HCT116 (cell line): ENCODE measurements around the gene FSIP2. TPM values are rescaled to one million over a fixed set of nuclear protein-coding genes. Genes with fewer than 3 reads are reported as not detected.

Experiments used
- ATAC-seq: fragments of 200-7000 bp; cut with Tn5 transposase; 2 replicates; pipeline ENCODE4 v1.9.1; 2020; ENCODE audit warnings: mild to moderate bottlenecking, moderate library complexity
- BruUV-seq: library from RNA; stranded (reverse); fragments of 400-500 nt; replicated peaks from 2 replicates; lab custom pipeline; 2021; lab: Mats Ljungman, UMichigan
- CTCF ChIA-PET: fragments of 300-600 bp; sonication (Branson Sonifier 250); formaldehyde crosslinking; loops from one replicate; lab custom pipeline; 2021; ENCODE audit warnings: antibody characterized with exemption; lab: Charles Lee
- POLR2A ChIA-PET: fragments of 300-600, 350-600 bp; sonication (Branson Sonifier 250); formaldehyde crosslinking; loops from one replicate; lab custom pipeline; 2021; ENCODE audit warnings: antibody characterized with exemption; lab: Charles Lee
- RAD21 ChIA-PET, 2 experiments: fragments of 300-600 bp; sonication (Branson Sonifier 250); formaldehyde crosslinking; loops; one replicate each; lab custom pipeline; 2023; ENCODE audit warnings: low total read pairs in 2 of 2; ENCODE audit not compliant: uncharacterized antibody in 2 of 2, unreplicated experiment in 2 of 2, low non-redundant PET in 1 of 2; lab: Charles Lee
- DNase-seq: peaks from one replicate; pipeline ENCODE4 v3.0.0-alpha.2; 2010; ENCODE audit warnings: low read depth, low spot score
- H2AFZ ChIP-seq: fragments of 200-600 bp; shearing (Covaris generic), sonication (generic); 2 replicates; pipeline ENCODE4 v1.6.1; 2017; ENCODE audit warnings: low read depth, mixed run types, mixed read lengths, antibody characterized with exemption, low read length; ENCODE audit not compliant: poor library complexity, severe bottlenecking
- H3K27ac ChIP-seq: 2 replicates; pipeline ENCODE4 v1.5.1; 2012; ENCODE audit warnings: low read depth, low read length
- H3K27me3 ChIP-seq: fragments of 200-600 bp; sonication (generic); 2 replicates; pipeline ENCODE4 v1.6.1; 2016; ENCODE audit warnings: mixed run types, low read length, mixed read lengths; ENCODE audit not compliant: insufficient read depth
- H3K36me3 ChIP-seq, 2 experiments: fragments of 200-500 bp in 1 of 2; fragments of 200-600 bp in 1 of 2; sonication (Bioruptor generic) in 1 of 2; sonication (generic) in 1 of 2; 2 replicates each; pipeline versions ENCODE4 v1.5.1 to v1.6.1; 2014 to 2016; ENCODE audit warnings: low read length in 2 of 2, inconsistent platforms in 1 of 2, mixed read lengths in 1 of 2, mixed run types in 1 of 2; ENCODE audit not compliant: insufficient read depth in 2 of 2, control insufficient read depth in 1 of 2
- H3K4me1 ChIP-seq, 2 experiments: fragments of 200-600 bp in 1 of 2; sonication (generic) in 1 of 2; 2 replicates each; pipeline versions ENCODE4 v1.5.1 to v1.6.1; 2012 to 2017; ENCODE audit warnings: low read length in 2 of 2, inconsistent platforms in 1 of 2, mild to moderate bottlenecking in 1 of 2, mixed read lengths in 1 of 2, mixed run types in 1 of 2, moderate library complexity in 1 of 2; ENCODE audit not compliant: insufficient read depth in 2 of 2, control insufficient read depth in 1 of 2
- H3K4me2 ChIP-seq: fragments of 200-600 bp; sonication (generic); 2 replicates; pipeline ENCODE4 v1.6.1; 2017; ENCODE audit warnings: mixed run types, low read length, mixed read lengths
- H3K4me3 ChIP-seq, 2 experiments: fragments of 200-600 bp in 1 of 2; sonication (generic) in 1 of 2; replicated peaks in 1 of 2; 2 replicates each; pipeline ENCODE4 v1.5.1; 2011 to 2016; ENCODE audit warnings: low read length in 2 of 2, control low read depth in 1 of 2, low read depth in 1 of 2, mild to moderate bottlenecking in 1 of 2, mixed read lengths in 1 of 2, mixed run types in 1 of 2
- H3K79me2 ChIP-seq: fragments of 200-600 bp; sonication (generic); 2 replicates; pipeline ENCODE4 v1.6.1; 2017; ENCODE audit warnings: mild to moderate bottlenecking, mixed run types, low read length, moderate library complexity, mixed read lengths; ENCODE audit not compliant: insufficient read depth
- H3K9ac ChIP-seq: fragments of 200-600 bp; sonication (generic); 2 replicates; pipeline ENCODE4 v1.6.1; 2016; ENCODE audit warnings: low read length, mixed read lengths
- H3K9me2 ChIP-seq: fragments of 200-600 bp; sonication (generic), shearing (Covaris generic); 2 replicates; pipeline ENCODE4 v1.6.1; 2017; ENCODE audit warnings: mixed run types, mild to moderate bottlenecking, moderate library complexity; ENCODE audit not compliant: insufficient read depth
- H3K9me3 ChIP-seq, 2 experiments: fragments of 200-500 bp in 1 of 2; fragments of 200-600 bp in 1 of 2; sonication (Bioruptor generic) in 1 of 2; sonication (generic) in 1 of 2; 2 replicates each; pipeline ENCODE4 v1.6.1; 2014 to 2017; ENCODE audit warnings: low read length in 2 of 2, mixed read lengths in 2 of 2, inconsistent platforms in 1 of 2, low read depth in 1 of 2, mild to moderate bottlenecking in 1 of 2, mixed run types in 1 of 2, moderate library complexity in 1 of 2; ENCODE audit not compliant: control insufficient read depth in 1 of 2, insufficient read depth in 1 of 2
- H4K20me1 ChIP-seq: fragments of 200-600 bp; sonication (generic), shearing (Covaris generic); 2 replicates; pipeline ENCODE4 v1.6.1; 2017; ENCODE audit warnings: mixed run types, mild to moderate bottlenecking, moderate library complexity; ENCODE audit not compliant: insufficient read depth
- CBX3 ChIP-seq: IDR thresholded peaks from 2 replicates; pipeline ENCODE4 v1.6.1; 2012; ENCODE audit warnings: low read depth
- CEBPB ChIP-seq: IDR thresholded peaks from 2 replicates; pipeline ENCODE4 v1.6.1; 2012; ENCODE audit warnings: low read depth
- EGR1 ChIP-seq: IDR thresholded peaks from 2 replicates; pipeline ENCODE4 v1.6.1; 2012; ENCODE audit warnings: low read depth
- ELF1 ChIP-seq: IDR thresholded peaks from 2 replicates; pipeline ENCODE4 v1.6.1; 2012; ENCODE audit warnings: low read depth, borderline replicate concordance
- EZH2 ChIP-seq: fragments of 200-600 bp; sonication (generic); IDR thresholded peaks from 2 replicates; pipeline ENCODE4 v1.6.1; 2017; ENCODE audit warnings: antibody characterized with exemption, mixed run types
- EZH2phosphoT487 ChIP-seq: fragments of 200-600 bp; IDR thresholded peaks from 2 replicates; pipeline ENCODE4 v1.6.1; 2018; ENCODE audit warnings: antibody characterized with exemption, borderline replicate concordance
- FOSL1 ChIP-seq: IDR thresholded peaks from 2 replicates; pipeline ENCODE4 v1.6.1; 2012; ENCODE audit warnings: low read depth
- JUND ChIP-seq: IDR thresholded peaks from 2 replicates; pipeline ENCODE4 v1.6.1; 2012
- RAD21 ChIP-seq: IDR thresholded peaks from 2 replicates; pipeline ENCODE4 v1.6.1; 2012; ENCODE audit warnings: low read depth, mild to moderate bottlenecking
- SP1 ChIP-seq: IDR thresholded peaks from 2 replicates; pipeline ENCODE4 v1.6.1; 2012; ENCODE audit warnings: low read depth
- SRF ChIP-seq: IDR thresholded peaks from 2 replicates; pipeline ENCODE4 v1.6.1; 2012; ENCODE audit warnings: low read depth
- TCF7L2 ChIP-seq: IDR thresholded peaks from 2 replicates; pipeline ENCODE4 v1.7.0; 2011; ENCODE audit warnings: borderline replicate concordance, inconsistent platforms; ENCODE audit not compliant: insufficient read depth, insufficient read length; ENCODE audit errors: extremely low read depth
- YY1 ChIP-seq: IDR thresholded peaks from 2 replicates; pipeline ENCODE4 v1.6.1; 2011; ENCODE audit warnings: low read length, low read depth, moderate library complexity, mild to moderate bottlenecking; ENCODE audit not compliant: insufficient replicate concordance; ENCODE audit errors: extremely low read depth
- ZNF274 ChIP-seq: fragments of 200-500 bp; sonication (Bioruptor generic); IDR thresholded peaks from 2 replicates; pipeline ENCODE4 v1.6.1; 2014; ENCODE audit warnings: mild to moderate bottlenecking, low read depth, low read length, inconsistent platforms
- intact Hi-C: fragments of 100-400 bp; cut with micrococcal nuclease; formaldehyde crosslinking; loops from 2 replicates; pipeline ENCODE4 v1.10.0; 2022
- total RNA-seq: library from RNA; stranded (reverse); gene quantifications from one replicate; pipeline ENCODE4 v1.2.1, GENCODE V29; 2021; ENCODE audit not compliant: unreplicated experiment
- TF ChIP-seq, protein P1 (sequence below): IDR thresholded peaks from 2 replicates; pipeline ENCODE4 v1.6.1; 2012; ENCODE audit warnings: low read depth
- TF ChIP-seq, protein P2 (sequence below), 3 experiments: fragments of 200-600 bp in 1 of 3; sonication (generic) in 1 of 3; IDR thresholded peaks in 2 of 3; conservative IDR thresholded peaks in 1 of 3; 2 replicates each; pipeline ENCODE4 v1.5.1; 2012 to 2017; ENCODE audit warnings: low read depth in 2 of 3, low read length in 2 of 3, antibody characterized with exemption in 1 of 3, borderline replicate concordance in 1 of 3, control low read depth in 1 of 3, mild to moderate bottlenecking in 1 of 3, mixed read lengths in 1 of 3, mixed run types in 1 of 3, moderate library complexity in 1 of 3; ENCODE audit not compliant: insufficient read depth in 1 of 3
- TF ChIP-seq, protein P3 (sequence below): IDR thresholded peaks from 2 replicates; pipeline ENCODE4 v1.6.1; 2012

The FSIP2 gene
- total RNA-seq, 1 experiment from 2014 or later: not detected

DNA sequence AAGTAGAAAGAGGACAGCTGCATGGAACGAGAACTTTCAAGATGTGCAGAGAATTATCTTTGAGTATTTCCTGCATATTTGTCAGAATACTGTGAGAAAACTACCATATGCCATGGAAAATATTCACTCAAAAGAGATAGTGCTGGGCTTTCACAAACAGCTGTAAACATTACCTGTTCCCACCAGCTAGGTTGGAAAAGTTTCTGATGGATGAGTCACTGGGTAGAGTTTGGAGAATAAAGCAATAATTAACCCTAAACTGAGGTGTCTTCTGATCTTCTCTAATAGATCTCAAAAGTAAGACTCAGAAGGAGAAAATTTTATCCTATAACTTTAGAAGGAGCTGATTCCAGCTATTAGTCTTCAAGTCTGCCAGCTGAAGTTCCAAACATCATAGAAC, 3.9 kb upstream of the FSIP2 start:
- Histone ChIP-seq H3K27ac (no peak overlapping the region), H2AFZ (no peak overlapping the region), H3K9me2 (no peaks in the 10 kb centered on the region), H3K4me1 (no peaks in the 10 kb centered on the region), H3K36me3 (no peaks in the 10 kb centered on the region), H3K9ac (no peak overlapping the region), H3K4me3 (no peak overlapping the region), H4K20me1 (no peaks in the 10 kb centered on the region), H3K79me2 (no peaks in the 10 kb centered on the region), H3K9me3 (no peaks in the 10 kb centered on the region), H3K27me3 (no peaks in the 10 kb centered on the region), H3K4me2 (no peak overlapping the region)
- POLR2A ChIA-PET: no interaction called here
- DNase-seq: no peak
- no peak for ATAC-seq
- BruUV-seq: no TSS peak
- RAD21 ChIA-PET: no interaction called here
- intact Hi-C loops: no loop called here
- CTCF ChIA-PET: no interaction called here
- TF ChIP-seq ZNF274 (no peak), EGR1 (no peak), TCF7L2 (no peak), CBX3 (no peak), SP1 (no peak), EZH2 (no peak), CEBPB (no peak), RAD21 (no peak), ELF1 (no peak), JUND (no peak), FOSL1 (no peak), SRF (no peak), YY1 (no peak), EZH2phosphoT487 (no peak)
- TF ChIP-seq, protein P1, sequence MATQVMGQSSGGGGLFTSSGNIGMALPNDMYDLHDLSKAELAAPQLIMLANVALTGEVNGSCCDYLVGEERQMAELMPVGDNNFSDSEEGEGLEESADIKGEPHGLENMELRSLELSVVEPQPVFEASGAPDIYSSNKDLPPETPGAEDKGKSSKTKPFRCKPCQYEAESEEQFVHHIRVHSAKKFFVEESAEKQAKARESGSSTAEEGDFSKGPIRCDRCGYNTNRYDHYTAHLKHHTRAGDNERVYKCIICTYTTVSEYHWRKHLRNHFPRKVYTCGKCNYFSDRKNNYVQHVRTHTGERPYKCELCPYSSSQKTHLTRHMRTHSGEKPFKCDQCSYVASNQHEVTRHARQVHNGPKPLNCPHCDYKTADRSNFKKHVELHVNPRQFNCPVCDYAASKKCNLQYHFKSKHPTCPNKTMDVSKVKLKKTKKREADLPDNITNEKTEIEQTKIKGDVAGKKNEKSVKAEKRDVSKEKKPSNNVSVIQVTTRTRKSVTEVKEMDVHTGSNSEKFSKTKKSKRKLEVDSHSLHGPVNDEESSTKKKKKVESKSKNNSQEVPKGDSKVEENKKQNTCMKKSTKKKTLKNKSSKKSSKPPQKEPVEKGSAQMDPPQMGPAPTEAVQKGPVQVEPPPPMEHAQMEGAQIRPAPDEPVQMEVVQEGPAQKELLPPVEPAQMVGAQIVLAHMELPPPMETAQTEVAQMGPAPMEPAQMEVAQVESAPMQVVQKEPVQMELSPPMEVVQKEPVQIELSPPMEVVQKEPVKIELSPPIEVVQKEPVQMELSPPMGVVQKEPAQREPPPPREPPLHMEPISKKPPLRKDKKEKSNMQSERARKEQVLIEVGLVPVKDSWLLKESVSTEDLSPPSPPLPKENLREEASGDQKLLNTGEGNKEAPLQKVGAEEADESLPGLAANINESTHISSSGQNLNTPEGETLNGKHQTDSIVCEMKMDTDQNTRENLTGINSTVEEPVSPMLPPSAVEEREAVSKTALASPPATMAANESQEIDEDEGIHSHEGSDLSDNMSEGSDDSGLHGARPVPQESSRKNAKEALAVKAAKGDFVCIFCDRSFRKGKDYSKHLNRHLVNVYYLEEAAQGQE: no peak
- TF ChIP-seq, protein P2, sequence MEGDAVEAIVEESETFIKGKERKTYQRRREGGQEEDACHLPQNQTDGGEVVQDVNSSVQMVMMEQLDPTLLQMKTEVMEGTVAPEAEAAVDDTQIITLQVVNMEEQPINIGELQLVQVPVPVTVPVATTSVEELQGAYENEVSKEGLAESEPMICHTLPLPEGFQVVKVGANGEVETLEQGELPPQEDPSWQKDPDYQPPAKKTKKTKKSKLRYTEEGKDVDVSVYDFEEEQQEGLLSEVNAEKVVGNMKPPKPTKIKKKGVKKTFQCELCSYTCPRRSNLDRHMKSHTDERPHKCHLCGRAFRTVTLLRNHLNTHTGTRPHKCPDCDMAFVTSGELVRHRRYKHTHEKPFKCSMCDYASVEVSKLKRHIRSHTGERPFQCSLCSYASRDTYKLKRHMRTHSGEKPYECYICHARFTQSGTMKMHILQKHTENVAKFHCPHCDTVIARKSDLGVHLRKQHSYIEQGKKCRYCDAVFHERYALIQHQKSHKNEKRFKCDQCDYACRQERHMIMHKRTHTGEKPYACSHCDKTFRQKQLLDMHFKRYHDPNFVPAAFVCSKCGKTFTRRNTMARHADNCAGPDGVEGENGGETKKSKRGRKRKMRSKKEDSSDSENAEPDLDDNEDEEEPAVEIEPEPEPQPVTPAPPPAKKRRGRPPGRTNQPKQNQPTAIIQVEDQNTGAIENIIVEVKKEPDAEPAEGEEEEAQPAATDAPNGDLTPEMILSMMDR (IDR thresholded peaks at IDR 0.05 in 2 of 3, conservative IDR thresholded peaks at IDR 0.05 in 1 of 3; ENCODE audit: borderline replicate concordance in 1 of 3, insufficient read depth in 1 of 3, low read depth in 2 of 3, low read length in 2 of 3): no peak
- TF ChIP-seq, protein P3, sequence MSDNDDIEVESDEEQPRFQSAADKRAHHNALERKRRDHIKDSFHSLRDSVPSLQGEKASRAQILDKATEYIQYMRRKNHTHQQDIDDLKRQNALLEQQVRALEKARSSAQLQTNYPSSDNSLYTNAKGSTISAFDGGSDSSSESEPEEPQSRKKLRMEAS: no peak
